Medulla oblongata (tissue), 1 donor: ENCODE results near the gene SEMA6D.
"Not testable (repeated sequence)": the region's sequence is repeated elsewhere in the genome, so short reads cannot be mapped to it uniquely, and the experiment has no call there.

ENCODE experiments used
- DNase-seq: peaks from one replicate; pipeline ENCODE4 v3.0.0-alpha.2; 2015; ENCODE audit errors: extremely low spot score

SEMA6D gene

DNA sequence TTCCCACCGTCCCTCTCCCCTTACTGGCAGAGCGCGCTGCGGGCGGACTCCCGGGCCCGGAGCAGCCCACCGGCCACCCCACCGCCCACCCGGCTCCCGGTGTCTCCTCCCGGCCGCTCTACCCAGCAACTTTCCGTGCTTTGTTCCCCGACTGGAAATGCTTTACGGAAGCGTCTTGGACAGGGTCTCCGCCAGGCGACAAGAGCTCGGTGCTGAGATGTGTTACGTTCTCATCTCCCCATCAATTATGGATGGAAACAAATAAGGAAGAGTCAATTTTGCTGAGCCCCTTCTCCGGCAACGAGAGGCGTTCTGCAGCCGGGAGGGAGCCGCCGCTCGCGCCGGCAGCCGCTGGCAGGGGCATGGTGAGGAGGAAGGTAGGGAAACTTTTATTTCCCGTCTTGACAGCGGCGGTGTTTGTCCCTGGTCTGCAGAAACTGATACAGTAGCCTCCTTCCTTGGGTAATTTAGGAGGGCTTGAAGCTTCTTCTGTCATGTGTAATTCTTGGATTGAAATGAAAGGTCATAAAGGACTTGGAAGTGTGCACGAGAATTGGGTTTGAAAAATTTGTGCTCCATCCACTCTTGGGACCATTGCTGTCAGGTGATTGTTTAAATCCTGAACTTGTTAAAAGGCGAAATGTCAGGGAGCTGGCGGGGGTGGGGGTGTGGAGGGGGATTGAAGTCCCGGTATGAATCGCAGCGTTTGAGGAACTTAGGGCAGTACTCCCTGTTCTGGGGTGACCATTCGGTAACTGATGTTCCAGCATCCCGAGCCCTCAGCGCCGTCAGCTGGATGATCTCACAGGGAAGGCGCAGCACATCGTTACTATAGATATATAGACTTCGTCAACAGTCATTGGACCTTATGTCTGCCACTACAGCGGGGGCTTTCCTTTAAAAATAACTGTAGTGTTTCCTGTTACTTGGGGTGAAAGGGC, 1.5 kb downstream of the SEMA6D start:
- peak; percentile 79 for DNase-seq

- DNase-seq, result peak; percentile 20
Measured at GRCh38 chr15:47719730-47720129, 2.4 kb downstream of the SEMA6D start.

DNA sequence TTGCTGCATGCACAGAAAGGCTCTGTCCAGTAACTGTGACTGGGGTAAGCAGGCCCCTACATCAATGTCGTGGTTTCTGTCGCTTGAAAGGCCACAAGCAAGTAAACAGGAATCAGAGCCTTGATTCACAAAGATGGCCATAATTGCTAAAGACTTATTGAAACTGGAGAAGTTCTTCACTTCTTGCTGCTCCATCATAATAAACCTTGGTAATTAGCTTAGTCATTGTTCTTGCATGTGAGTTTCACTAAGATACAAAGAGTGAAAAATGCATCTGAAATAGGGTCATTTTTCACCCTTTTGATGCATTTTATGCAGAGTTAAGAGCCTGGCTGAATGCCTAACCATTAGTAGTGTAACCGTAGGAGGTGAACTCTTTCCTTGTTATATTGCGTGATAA, 3.2 kb downstream of the SEMA6D start:
- DNase-seq, result no peak

GRCh38 chr15:47721676-47722075, 4.4 kb downstream of the SEMA6D start:
- DNase-seq, result peak; percentile 35

GRCh38 chr15:47724346-47724745, 7.0 kb downstream of the SEMA6D start:
- DNase-seq, result no peak

- DNase-seq, result no peak
Measured at GRCh38 chr15:47725051-47725450, 7.7 kb downstream of the SEMA6D start.

GRCh38 chr15:47725906-47726305, 8.6 kb downstream of the SEMA6D start:
- no peak for DNase-seq

- DNase-seq, result no peak
Measured at GRCh38 chr15:47726399-47726823, 9.1 kb downstream of the SEMA6D start.

GRCh38 chr15:47727137-47727536, 9.8 kb downstream of the SEMA6D start:
- no peak for DNase-seq

- no peak for DNase-seq
Measured at GRCh38 chr15:47727676-47728075, 10.4 kb downstream of the SEMA6D start.

GRCh38 chr15:47728426-47728825, 11.1 kb downstream of the SEMA6D start:
- no peak for DNase-seq

GRCh38 chr15:47728886-47729285, 11.6 kb downstream of the SEMA6D start:
- no peak for DNase-seq

DNA sequence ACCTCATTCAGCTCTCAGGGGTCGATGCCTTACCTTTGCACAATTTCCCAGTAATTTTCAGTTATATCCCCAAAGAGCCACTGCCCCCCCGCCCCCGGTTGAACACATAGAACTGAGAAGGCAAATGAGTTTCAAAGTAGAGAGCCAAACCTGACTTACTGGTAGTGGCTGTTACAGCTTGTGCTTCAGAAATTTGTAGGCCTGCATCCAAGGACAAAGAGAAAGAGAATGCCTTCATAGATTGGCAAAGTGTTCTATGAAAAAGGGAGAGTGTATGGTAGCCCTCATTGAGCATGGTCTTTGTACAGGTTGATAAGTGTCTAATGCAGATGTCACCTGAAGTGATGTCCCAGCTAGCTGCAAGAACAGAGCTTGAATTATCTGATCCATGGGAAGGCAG, 13.9 kb downstream of the SEMA6D start:
- DNase-seq, result peak; percentile 31

DNA sequence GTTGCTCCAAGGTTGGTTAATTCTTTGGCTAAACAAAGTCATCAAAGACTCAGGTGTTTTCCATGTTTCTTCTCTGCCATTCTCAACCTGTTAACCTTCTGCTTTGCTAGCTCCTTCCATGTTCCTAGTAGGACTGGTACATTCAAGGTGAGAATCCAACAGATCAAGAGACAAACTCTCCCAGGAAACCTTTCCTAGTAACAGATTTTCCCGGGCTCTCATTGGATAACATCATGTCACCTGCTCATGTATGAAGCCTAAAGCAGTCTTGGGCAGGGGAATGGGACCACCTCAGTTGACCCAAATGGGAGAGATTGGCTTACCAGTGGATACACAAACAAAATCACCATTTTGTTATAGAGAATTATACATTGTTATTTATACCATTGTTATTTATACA, 14.9 kb downstream of the SEMA6D start:
- DNase-seq, result no peak

- DNase-seq, result no peak
Measured at GRCh38 chr15:47733085-47733484, 15.8 kb downstream of the SEMA6D start.

- DNase-seq, result no peak
Measured at GRCh38 chr15:47736143-47736786, 19.0 kb downstream of the SEMA6D start.

GRCh38 chr15:47737477-47737876, 20.2 kb downstream of the SEMA6D start:
- no peak for DNase-seq

DNA sequence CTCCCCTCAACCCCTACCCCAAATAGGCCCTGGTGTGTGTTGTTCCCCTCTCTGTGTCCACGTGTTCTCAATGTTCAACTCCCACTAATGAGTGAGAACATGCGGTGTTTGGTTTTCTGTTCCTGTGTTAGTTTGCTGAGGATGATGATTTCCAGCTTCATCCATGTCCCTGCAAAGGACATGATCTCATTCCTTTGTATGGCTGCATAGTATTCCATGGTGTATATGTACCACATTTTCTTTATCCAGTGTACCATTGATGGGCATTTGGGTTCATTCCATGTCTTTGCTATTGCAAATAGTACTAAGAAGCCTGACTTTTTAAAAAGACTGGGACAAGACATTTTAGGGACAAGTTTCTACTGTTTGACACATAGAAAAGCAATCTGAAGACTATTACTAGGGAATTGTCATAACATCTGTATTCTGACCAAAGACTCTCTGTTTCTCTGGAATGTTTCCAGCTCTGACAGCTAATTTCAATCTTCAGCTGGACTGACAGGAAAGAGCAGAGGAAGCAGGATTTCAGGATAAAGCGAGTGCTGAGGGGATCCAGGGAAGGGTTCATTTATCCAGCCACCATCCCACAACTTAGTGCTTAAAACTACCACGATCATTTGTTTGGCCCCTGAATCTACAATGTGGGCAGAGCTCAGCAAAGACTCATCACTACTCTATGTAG, 21.0 kb downstream of the SEMA6D start:
- DNase-seq, result not testable (repeated sequence)

DNA sequence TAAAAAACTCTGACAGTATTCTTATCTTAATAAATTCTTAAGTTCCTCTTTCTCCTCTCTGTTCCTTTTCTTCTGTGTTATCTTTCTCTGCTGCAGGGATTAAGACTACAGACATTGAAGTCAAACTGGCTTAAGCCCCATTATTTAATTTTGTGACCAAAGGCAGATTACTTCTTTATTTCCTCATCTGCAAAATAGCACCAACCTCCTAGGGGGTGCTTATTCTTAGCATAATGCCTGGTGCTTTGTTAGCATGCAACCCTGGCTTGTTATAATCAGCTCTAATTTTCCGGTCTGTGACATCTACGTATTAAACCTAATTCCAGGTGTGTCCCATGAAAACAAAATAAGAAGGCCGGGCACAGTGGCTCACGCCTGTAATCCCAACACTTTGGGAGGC, 23.8 kb downstream of the SEMA6D start:
- no peak for DNase-seq

DNA sequence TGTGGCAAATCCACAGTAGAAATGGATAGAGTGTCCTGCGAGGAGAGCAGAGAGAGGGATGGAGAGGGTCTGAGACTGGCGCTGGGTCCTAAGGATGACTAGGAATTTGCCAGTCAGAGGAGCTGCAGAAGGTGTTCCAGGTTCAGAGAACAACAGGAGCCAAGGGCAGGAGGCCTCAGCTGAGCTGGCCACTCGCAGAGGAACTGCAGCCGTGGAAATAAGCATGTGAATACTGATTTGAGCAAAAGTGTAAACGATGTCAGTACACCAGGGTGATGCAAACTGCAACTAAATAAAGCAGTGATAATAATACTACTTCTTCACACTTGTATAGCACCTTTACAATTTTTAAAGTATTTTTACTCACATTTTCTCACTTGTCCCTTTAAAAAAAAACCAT, 24.6 kb downstream of the SEMA6D start:
- DNase-seq, result no peak

GRCh38 chr15:47742334-47742733, 25.0 kb downstream of the SEMA6D start:
- no peak for DNase-seq

DNA sequence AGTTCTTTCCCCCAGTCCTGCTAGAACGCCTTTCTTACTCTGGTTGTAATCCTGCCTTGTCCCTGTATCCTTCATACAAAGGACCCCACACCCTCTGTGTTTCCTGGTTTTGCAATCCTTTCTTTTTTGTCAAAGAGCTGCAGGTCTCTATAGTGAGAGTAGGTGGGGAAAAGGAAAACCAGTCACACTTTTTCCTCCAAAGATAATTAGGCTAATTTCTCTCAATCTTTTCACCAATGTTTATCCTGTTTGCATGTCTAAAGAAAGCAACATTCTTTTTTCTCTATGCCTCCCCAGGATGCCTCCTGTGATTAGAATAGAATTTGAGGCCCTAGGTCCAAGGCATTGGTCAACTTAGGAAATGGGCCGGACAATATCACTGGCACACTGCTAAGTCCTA, 25.4 kb downstream of the SEMA6D start:
- no peak for DNase-seq

DNA sequence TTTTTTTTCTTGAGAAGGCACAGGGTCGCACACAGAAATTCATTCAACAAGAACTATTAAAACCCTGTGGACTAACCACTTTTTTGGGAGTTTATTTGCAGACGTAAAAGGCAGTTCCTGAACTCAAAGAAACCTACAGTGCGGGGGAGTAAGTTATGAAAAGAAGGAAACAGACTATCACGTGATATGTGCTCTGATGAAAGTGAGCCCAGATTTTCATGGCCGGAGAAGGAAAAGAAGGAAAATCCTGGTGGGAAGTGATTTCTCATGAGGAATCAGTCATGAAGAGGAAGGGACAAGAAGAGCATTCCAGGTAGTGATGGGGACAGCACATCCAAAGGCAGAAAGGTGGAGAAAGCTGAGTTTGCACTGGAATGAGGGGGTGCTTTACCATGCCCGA, 26.1 kb downstream of the SEMA6D start:
- DNase-seq, result no peak
